Esophagus muscularis mucosa (tissue), 4 donors: ENCODE data around the gene HK1. TPM values are rescaled to one million over a fixed set of nuclear protein-coding genes. Genes with fewer than 3 reads are reported as not detected.

Source experiments
- DNase-seq: peaks from one replicate; pipeline ENCODE4 v3.0.0-alpha.2; 2017; ENCODE audit errors: extremely low spot score
- H3K27ac ChIP-seq, 4 donors: fragments of 200-600 bp; sonication (generic); replicated peaks in 1 of 4; 1 replicate in 3 of 4; 2 replicates in 1 of 4; pipeline ENCODE4 v1.5.1; 2016 to 2019; ENCODE audit warnings: mild to moderate bottlenecking in 1 of 4
- H3K27me3 ChIP-seq, 4 donors: fragments of 200-600 bp; sonication (generic); one replicate each; pipeline versions ENCODE4 v1.5.1 to v1.6.0; 2016 to 2019
- H3K36me3 ChIP-seq, 4 donors: fragments of 200-600 bp; sonication (generic); one replicate each; pipeline ENCODE4 v1.5.1; 2016 to 2019
- H3K4me1 ChIP-seq, 4 donors: fragments of 200-600 bp; sonication (generic); one replicate each; pipeline ENCODE4 v1.5.1; 2016 to 2019
- H3K4me3 ChIP-seq, 4 donors: fragments of 200-600 bp; sonication (generic); 1 replicate in 2 of 4; 2 replicates in 2 of 4; pipeline ENCODE4 v1.5.1; 2016 to 2019; ENCODE audit warnings: mild to moderate bottlenecking in 4 of 4, moderate library complexity in 1 of 4
- H3K9me3 ChIP-seq, 4 donors: fragments of 200-600 bp; sonication (generic); 1 replicate in 3 of 4; 2 replicates in 1 of 4; pipeline ENCODE4 v1.5.1; 2016 to 2019
- CTCF ChIP-seq, 3 experiments: fragments of 200-600 bp in 2 of 3; fragments of 450-650 bp in 1 of 3; sonication (generic) in 2 of 3; IDR thresholded peaks; one replicate each; pipeline ENCODE4 v1.5.1; 2017 to 2019; ENCODE audit warnings: antibody characterized with exemption in 3 of 3, mild to moderate bottlenecking in 2 of 3, moderate library complexity in 1 of 3
- EP300 ChIP-seq: sonication (generic); formaldehyde crosslinking; IDR thresholded peaks from one replicate; pipeline ENCODE4 v1.6.1; 2017; ENCODE audit warnings: antibody characterized with exemption
- POLR2A ChIP-seq: fragments of 450-650 bp; IDR thresholded peaks from one replicate; pipeline ENCODE4 v1.6.1; 2017; ENCODE audit warnings: antibody characterized with exemption, moderate library complexity, mild to moderate bottlenecking, low read depth
- POLR2AphosphoS5 ChIP-seq, 2 donors: sonication (generic); formaldehyde crosslinking; IDR thresholded peaks; one replicate each; pipeline ENCODE4 v1.6.1; 2017; ENCODE audit warnings: antibody characterized with exemption in 2 of 2
- WGBS: methylation state at CpG from one replicate; pipeline ENCODE4 v1.1.5; 2018; 5-methylcytosine and 5-hydroxymethylcytosine counted together
- intact Hi-C: fragments of 100-400 bp; cut with DNase I; formaldehyde crosslinking; loops from one replicate; pipeline ENCODE4 v1.15.1; 2023
- total RNA-seq, 4 donors: library from RNA; depleted of rRNA; stranded (reverse); fragments of >200 nt; gene quantifications; one replicate each; pipeline versions ENCODE4 v1.1.0 to v1.2.1, GENCODE V29; 2016

Gene HK1
- 100 to 1,000 TPM; 114 to 188 (median 151) TPM for total RNA-seq

GRCh38 chr10:69278446-69278963 lies at the start of gene HK1:
HK1 (plus strand) TSS chr10:69278496.
- no peak for DNase-seq
- Histone ChIP-seq H3K4me1 (peaks cover 0 to 5% (median 0%) of the 10 kb centered on the region in 4 donors), H3K9me3 (no peaks in the 10 kb centered on the region), H3K36me3 (no peaks in the 10 kb centered on the region), H3K4me3 (no peak within 1 kb of the TSS), H3K27ac (no peak within 1 kb of the TSS), H3K27me3 (no peaks in the 10 kb centered on the region)
- intact Hi-C loops: no loop called here
- 56% methylated on average over 11 of the region's 11 CpGs for WGBS
- no peak for TF ChIP-seq POLR2AphosphoS5 (IDR thresholded peaks at IDR 0.05)
- no peak for TF ChIP-seq POLR2A
- TF ChIP-seq EP300: no peak
- TF ChIP-seq CTCF (IDR thresholded peaks at IDR 0.05): no peak

DNA sequence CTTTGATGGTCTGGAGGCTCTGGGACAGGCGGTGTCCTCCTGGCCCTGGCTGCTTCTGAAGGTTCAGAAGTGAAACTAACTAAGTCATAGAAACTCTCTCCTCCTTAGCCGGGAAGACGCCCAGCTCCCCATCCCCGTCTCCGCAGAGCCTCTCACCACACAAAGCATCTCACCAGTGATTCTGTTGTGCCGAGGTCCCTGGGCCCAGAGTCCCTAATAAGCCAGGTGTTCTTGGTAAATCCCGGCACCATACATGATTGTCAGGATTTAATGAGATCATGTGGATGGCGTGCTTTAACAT lies 48.7 kb upstream of the HK1 start:
- H3K27me3 ChIP-seq: no peaks in the 10 kb centered on the region
- H3K4me3 ChIP-seq: peak overlapping the region in 1 of 4 donors; percentile 3
- WGBS: 84% methylated on average over 7 of the region's 8 CpGs
- no peak for TF ChIP-seq POLR2AphosphoS5 (IDR thresholded peaks at IDR 0.05)
- TF ChIP-seq EP300: no peak
- TF ChIP-seq CTCF (IDR thresholded peaks at IDR 0.05): no peak
- TF ChIP-seq POLR2A: no peak
- H3K4me1 ChIP-seq: peaks cover 0 to 4% (median 0%) of the 10 kb centered on the region in 4 donors
- intact Hi-C loops: no loop called here
- H3K9me3 ChIP-seq: no peaks in the 10 kb centered on the region
- no peaks in the 10 kb centered on the region for H3K36me3 ChIP-seq
- no peak for DNase-seq
- no peak overlapping the region for H3K27ac ChIP-seq

- no peaks in the 10 kb centered on the region for H3K36me3 ChIP-seq
- intact Hi-C loops: loop anchor here (10.0 kb wide), 1 partner anchor 405 kb away; the partner anchor contains the start of gene FAM241B
- WGBS: 90% methylated on average over 5 of the region's 5 CpGs
- no peak overlapping the region for H3K4me3 ChIP-seq
- no peak overlapping the region for H3K27ac ChIP-seq
- H3K27me3 ChIP-seq: no peaks in the 10 kb centered on the region
- peaks cover 0 to 4% (median 0%) of the 10 kb centered on the region in 4 donors for H3K4me1 ChIP-seq
- no peak for DNase-seq
- TF ChIP-seq EP300 (no peak), CTCF (IDR thresholded peaks at IDR 0.05) (no peak), POLR2AphosphoS5 (IDR thresholded peaks at IDR 0.05) (no peak)
- H3K9me3 ChIP-seq: no peaks in the 10 kb centered on the region
These were observed 48.2 kb upstream of the HK1 start for GRCh38 chr10:69230128-69230527.

- no peak overlapping the region for H3K4me3 ChIP-seq
- no peaks in the 10 kb centered on the region for H3K27me3 ChIP-seq
- no peaks in the 10 kb centered on the region for H3K9me3 ChIP-seq
- intact Hi-C loops: loop anchor here (10.0 kb wide), 1 partner anchor 403 kb away; the partner anchor contains the start of gene FAM241B
- 90% methylated on average over 9 of the region's 9 CpGs for WGBS
- TF ChIP-seq EP300: no peak
- TF ChIP-seq POLR2AphosphoS5 (IDR thresholded peaks at IDR 0.05): no peak
- TF ChIP-seq POLR2A: no peak
- TF ChIP-seq CTCF (IDR thresholded peaks at IDR 0.05): no peak
- no peak overlapping the region for H3K27ac ChIP-seq
- no peaks in the 10 kb centered on the region for H3K36me3 ChIP-seq
- DNase-seq: no peak
- H3K4me1 ChIP-seq: no peaks in the 10 kb centered on the region
These were observed 46.0 kb upstream of the HK1 start for GRCh38 chr10:69232252-69232651.
